Measurements from ENCODE around the gene MVB12B.
"Not testable (repeated sequence)": the region's sequence is repeated elsewhere in the genome, so short reads cannot be mapped to it uniquely, and the experiment has no call there.

MVB12B gene

DNA sequence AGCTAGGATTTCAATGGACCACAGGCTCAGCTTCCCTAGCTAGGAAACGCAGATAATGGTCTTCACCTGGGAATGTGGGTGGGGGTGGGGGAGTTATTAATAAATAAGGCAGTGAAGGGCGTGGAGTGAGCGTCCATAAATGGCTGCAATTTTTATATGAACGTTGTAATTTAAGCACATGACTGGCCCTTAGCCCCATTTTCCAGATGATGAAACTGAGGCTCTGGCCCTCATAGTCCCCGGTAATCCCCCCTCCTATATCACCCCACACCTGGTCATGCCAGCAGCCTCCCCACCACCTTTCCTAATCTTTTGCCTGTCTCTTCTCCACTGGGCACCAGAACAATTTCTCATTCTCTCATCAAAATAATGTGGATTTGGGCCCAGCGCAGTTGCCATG, 225.2 kb downstream of the MVB12B start:
- no peak overlapping the region for H3K9ac ChIP-seq

DNA sequence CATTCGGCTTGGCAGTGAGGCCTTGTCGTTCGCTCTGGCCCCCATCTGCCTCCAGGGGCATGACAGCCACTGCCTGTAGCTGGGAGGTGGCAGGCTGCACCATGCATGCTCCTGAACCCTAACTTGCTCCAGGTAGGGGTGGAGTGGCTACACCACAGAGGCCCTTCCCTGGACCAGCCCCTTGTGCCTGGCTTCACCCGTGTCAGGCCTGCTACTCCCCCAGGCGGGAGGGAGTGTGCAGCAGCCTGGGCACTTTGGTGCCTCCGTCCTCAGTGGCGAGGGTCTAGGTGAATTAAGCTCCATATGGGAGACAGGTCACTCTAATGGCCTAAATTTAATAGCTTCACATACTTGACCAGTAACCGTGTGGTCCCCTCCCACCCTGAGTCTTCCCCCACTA, 227.7 kb downstream of the MVB12B start:
- Histone ChIP-seq H3K36me3 (no peaks in the 10 kb centered on the region), H4K20me1 (peaks cover 0 to 4% (median 0%) of the 10 kb centered on the region in 11 experiments; a peak in 2 of 22 replicates), H3K27ac (no peak overlapping the region), H3K27me3 (no peaks in the 10 kb centered on the region), H3K4me1 (no peaks in the 10 kb centered on the region; a peak in 2 of 20 replicates), H3K9ac (no peak overlapping the region), H3K4me2 (no peak overlapping the region), H3K4me3 (no peak overlapping the region), H3K9me3 (replicated peaks in 1 of 11) (no peaks in the 10 kb centered on the region)
- no peak for TF ChIP-seq Cebpa-rat (IDR thresholded peaks at IDR 0.05)

More for the DNA sequence above, 225.2 kb downstream of the MVB12B start:
- Histone ChIP-seq H3K4me1 (no peaks in the 10 kb centered on the region; a peak in 2 of 20 replicates), H3K36me3 (no peaks in the 10 kb centered on the region), H3K4me2 (no peak overlapping the region), H3K4me3 (no peak overlapping the region), H3K27me3 (no peaks in the 10 kb centered on the region), H4K20me1 (no peaks in the 10 kb centered on the region; a peak in 1 of 22 replicates), H3K9me3 (replicated peaks in 1 of 11) (no peaks in the 10 kb centered on the region), H3K27ac (no peak overlapping the region)
- TF ChIP-seq Cebpa-rat (IDR thresholded peaks at IDR 0.05), result no peak

DNA sequence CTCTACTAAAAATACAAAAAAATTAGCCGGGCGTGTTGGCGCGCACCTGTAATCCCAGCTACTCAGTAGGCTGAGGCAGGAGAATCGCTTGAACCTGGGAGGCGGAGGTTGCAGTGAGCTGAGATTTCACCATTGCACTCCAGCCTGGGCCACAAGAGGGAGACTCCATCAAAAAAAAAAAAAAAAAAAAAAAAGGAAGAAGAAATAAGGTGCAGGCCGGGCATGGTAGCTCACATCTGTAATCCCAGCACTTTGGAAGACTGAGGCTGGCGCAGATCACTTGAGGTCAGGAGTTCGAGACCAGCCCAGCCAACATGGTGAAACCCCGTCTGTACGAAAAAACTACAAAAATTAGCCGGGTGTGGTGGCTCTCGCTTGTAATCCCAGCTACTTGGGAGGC, 228.8 kb downstream of the MVB12B start:
- H3K9ac ChIP-seq; H3K36me3 ChIP-seq; H4K20me1 ChIP-seq; H3K4me1 ChIP-seq; H3K4me2 ChIP-seq; H3K27ac ChIP-seq; H3K9me3 ChIP-seq (replicated peaks in 1 of 11); H3K4me3 ChIP-seq; H3K27me3 ChIP-seq: not testable (repeated sequence)
